Suprapubic skin (tissue), 4 donors: ENCODE measurements around the gene SORT1.

Source experiments
- CTCF ChIP-seq, 2 donors: fragments of 200-600 bp in 1 of 2; fragments of 450-650 bp in 1 of 2; sonication (generic) in 1 of 2; IDR thresholded peaks; one replicate each; pipeline ENCODE4 v1.5.1; 2016 to 2019; ENCODE audit warnings: antibody characterized with exemption in 2 of 2, mild to moderate bottlenecking in 1 of 2, moderate library complexity in 1 of 2
- EP300 ChIP-seq: sonication (generic); formaldehyde crosslinking; IDR thresholded peaks from one replicate; pipeline ENCODE4 v1.6.1; 2017; ENCODE audit warnings: antibody characterized with exemption
- POLR2A ChIP-seq, 2 donors: fragments of 450-650 bp; IDR thresholded peaks; one replicate each; pipeline ENCODE4 v1.6.1; 2017; ENCODE audit warnings: antibody characterized with exemption in 2 of 2, mild to moderate bottlenecking in 2 of 2, moderate library complexity in 2 of 2
- POLR2AphosphoS5 ChIP-seq, 3 donors: sonication (generic); formaldehyde crosslinking; IDR thresholded peaks; one replicate each; pipeline ENCODE4 v1.6.1; 2017; ENCODE audit warnings: antibody characterized with exemption in 3 of 3

- no peak for TF ChIP-seq CTCF (IDR thresholded peaks at IDR 0.05)
- TF ChIP-seq EP300, result no peak
- no peak for TF ChIP-seq POLR2AphosphoS5 (IDR thresholded peaks at IDR 0.05)
- no peak for TF ChIP-seq POLR2A (IDR thresholded peaks at IDR 0.05)
Measured at GRCh38 chr1:109394591-109395281, 3.0 kb downstream of the SORT1 start.
